ENCODE measurements around the gene CEBPG. TPM values are rescaled to one million over a fixed set of nuclear protein-coding genes. Genes with fewer than 3 reads are reported as not detected.
A peak's percentile ranks its signal among the peaks of the same experiment; 100 is the strongest.

CEBPG gene
- total and polyA plus RNA-seq, 7 experiments from 2014 or later, result 7.8 to 22.4 (median 17.7) TPM

DNA sequence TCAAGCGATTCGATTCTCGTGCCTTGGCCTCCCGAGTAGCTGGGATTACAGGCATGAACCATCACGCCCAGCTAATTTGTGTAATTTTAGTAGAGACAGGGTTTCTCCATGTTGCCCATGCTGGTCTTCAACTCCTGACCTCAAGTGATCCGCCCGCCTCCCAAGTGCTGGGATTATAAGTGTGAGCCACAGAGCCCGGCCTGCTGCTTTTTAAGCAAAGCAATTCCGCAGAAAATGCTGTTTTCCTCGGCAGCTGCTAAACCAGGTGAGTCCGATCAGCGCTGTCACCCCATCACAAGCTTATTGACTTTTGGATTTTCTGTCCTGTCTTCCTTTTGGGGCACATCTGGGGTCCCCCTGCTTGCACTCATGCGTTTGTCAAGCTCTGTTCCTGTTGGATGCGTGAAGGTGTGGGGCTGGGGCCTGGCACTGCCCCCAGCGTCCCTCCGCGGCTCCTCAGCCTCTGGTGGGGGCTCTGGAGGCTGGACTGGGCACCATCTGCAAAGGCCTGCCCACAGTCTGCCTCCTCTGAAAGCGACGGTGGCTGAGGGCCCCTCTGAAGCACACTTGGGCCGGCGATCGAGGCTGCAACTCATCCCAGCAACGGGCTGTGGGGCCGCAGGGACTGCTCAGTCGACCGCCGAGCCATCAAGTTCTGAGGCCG, 25.7 kb downstream of the CEBPG start:
- H3K9me3 Mint-ChIP-seq, result peaks cover 0 to 2% (median 0%) of the 10 kb centered on the region in 11 donors
- Histone ChIP-seq H3K27ac (ENCODE audit: low read depth, low read length) (no peak overlapping the region), H3K4me1 (ENCODE audit: control insufficient read depth in 2 of 2, insufficient read depth in 2 of 2, low read length in 2 of 2) (no peaks in the 10 kb centered on the region), H3K9me3 (ENCODE audit: control insufficient read depth in 2 of 3, low read length in 3 of 3) (no peaks in the 10 kb centered on the region), H3K4me3 (ENCODE audit: low read length) (no peak overlapping the region), H3K27me3 (ENCODE audit: control insufficient read depth in 2 of 2, insufficient read depth in 2 of 2, low read length in 2 of 2) (no peaks in the 10 kb centered on the region), H3K36me3 (ENCODE audit: control insufficient read depth in 2 of 3, insufficient read depth in 3 of 3, low read length in 3 of 3) (peaks cover 0 to 4% (median 0%) of the 10 kb centered on the region in 3 experiments)
- intact Hi-C loops (cut with micrococcal nuclease), result no loop called here
- ChIA-PET CTCF (interaction anchor here (0.6 to 1.0 kb wide), 3 partner anchors 21 to 446 kb away, joined by 3 to 4 read pairs (median 3); no protein-coding TSS in a partner anchor), POLR2A (no interaction called here)
- H3K27ac Mint-ChIP-seq, result no peak overlapping the region
- DNase-seq, result peak in 1 of 9 donors; percentile 3
- no peak overlapping the region for H3K4me3 Mint-ChIP-seq
- H3K36me3 Mint-ChIP-seq, result peaks cover 0 to 7% (median 0%) of the 10 kb centered on the region in 5 donors
- H3K4me1 Mint-ChIP-seq, result peaks cover 0 to 2% (median 0%) of the 10 kb centered on the region in 7 donors
- no peak for ATAC-seq
- no peaks in the 10 kb centered on the region for H3K27me3 Mint-ChIP-seq

- no peak overlapping the region for H3K27ac Mint-ChIP-seq
- Histone ChIP-seq H3K4me3 (ENCODE audit: low read length) (no peak overlapping the region), H3K27me3 (ENCODE audit: control insufficient read depth in 2 of 2, insufficient read depth in 2 of 2, low read length in 2 of 2) (no peaks in the 10 kb centered on the region), H3K36me3 (ENCODE audit: control insufficient read depth in 2 of 3, insufficient read depth in 3 of 3, low read length in 3 of 3) (peaks cover 0 to 4% (median 0%) of the 10 kb centered on the region in 3 experiments), H3K9me3 (ENCODE audit: control insufficient read depth in 2 of 3, low read length in 3 of 3) (no peaks in the 10 kb centered on the region), H3K4me1 (ENCODE audit: control insufficient read depth in 2 of 2, insufficient read depth in 2 of 2, low read length in 2 of 2) (no peaks in the 10 kb centered on the region), H3K27ac (ENCODE audit: low read depth, low read length) (no peak overlapping the region)
- ChIA-PET CTCF (interaction anchor here (0.6 to 1.0 kb wide), 2 partner anchors 22 to 165 kb away, joined by 3 read pairs; no protein-coding TSS in a partner anchor), POLR2A (no interaction called here)
- no peak overlapping the region for H3K4me3 Mint-ChIP-seq
- peaks cover 0 to 2% (median 0%) of the 10 kb centered on the region in 7 donors for H3K4me1 Mint-ChIP-seq
- no peaks in the 10 kb centered on the region for H3K27me3 Mint-ChIP-seq
- ATAC-seq (no peak), DNase-seq (no peak)
- H3K36me3 Mint-ChIP-seq, result peaks cover 0 to 9% (median 0%) of the 10 kb centered on the region in 5 donors
- H3K9me3 Mint-ChIP-seq, result peaks cover 0 to 2% (median 0%) of the 10 kb centered on the region in 11 donors
- intact Hi-C loops (cut with micrococcal nuclease), result no loop called here
Measured at GRCh38 chr19:33399745-33400681, 26.5 kb downstream of the CEBPG start.

GRCh38 chr19:33400856-33401682, 27.6 kb downstream of the CEBPG start:
- H3K4me1 Mint-ChIP-seq, result no peaks in the 10 kb centered on the region
- Histone ChIP-seq H3K4me1 (ENCODE audit: control insufficient read depth in 2 of 2, insufficient read depth in 2 of 2, low read length in 2 of 2) (no peaks in the 10 kb centered on the region), H3K36me3 (ENCODE audit: control insufficient read depth in 2 of 3, insufficient read depth in 3 of 3, low read length in 3 of 3) (peaks cover 0 to 4% (median 0%) of the 10 kb centered on the region in 3 experiments), H3K27me3 (ENCODE audit: control insufficient read depth in 2 of 2, insufficient read depth in 2 of 2, low read length in 2 of 2) (no peaks in the 10 kb centered on the region), H3K9me3 (ENCODE audit: control insufficient read depth in 2 of 3, low read length in 3 of 3) (no peaks in the 10 kb centered on the region), H3K4me3 (ENCODE audit: low read length) (no peak overlapping the region), H3K27ac (ENCODE audit: low read depth, low read length) (no peak overlapping the region)
- H3K9me3 Mint-ChIP-seq, result peaks cover 0 to 2% (median 0%) of the 10 kb centered on the region in 11 donors
- intact Hi-C loops (cut with micrococcal nuclease), result no loop called here
- no peak for ATAC-seq
- POLR2A ChIA-PET, result no interaction called here
- H3K27me3 Mint-ChIP-seq, result no peaks in the 10 kb centered on the region
- CTCF ChIA-PET, result no interaction called here
- DNase-seq, result no peak
- no peak overlapping the region for H3K27ac Mint-ChIP-seq
- H3K36me3 Mint-ChIP-seq, result peaks cover 0 to 9% (median 0%) of the 10 kb centered on the region in 5 donors
- H3K4me3 Mint-ChIP-seq, result no peak overlapping the region

GRCh38 chr19:33401683-33402420, 28.3 kb downstream of the CEBPG start:
- Mint-ChIP-seq H3K36me3 (peaks cover 0 to 9% (median 0%) of the 10 kb centered on the region in 5 donors), H3K27ac (no peak overlapping the region), H3K4me1 (peaks cover 0 to 3% (median 0%) of the 10 kb centered on the region in 7 donors), H3K27me3 (no peaks in the 10 kb centered on the region), H3K9me3 (peaks cover 0 to 2% (median 0%) of the 10 kb centered on the region in 11 donors), H3K4me3 (no peak overlapping the region)
- intact Hi-C loops (cut with micrococcal nuclease), result no loop called here
- H3K4me1 ChIP-seq (ENCODE audit: control insufficient read depth in 2 of 2, insufficient read depth in 2 of 2, low read length in 2 of 2), result no peaks in the 10 kb centered on the region
- no peaks in the 10 kb centered on the region for H3K9me3 ChIP-seq (ENCODE audit: control insufficient read depth in 2 of 3, low read length in 3 of 3)
- no peak overlapping the region for H3K27ac ChIP-seq (ENCODE audit: low read depth, low read length)
- ChIA-PET POLR2A (no interaction called here), CTCF (interaction anchor here (0.6 kb wide), 1 partner anchor 670 kb away, joined by 4 read pairs; no protein-coding TSS in a partner anchor)
- peaks cover 0 to 4% (median 0%) of the 10 kb centered on the region in 3 experiments for H3K36me3 ChIP-seq (ENCODE audit: control insufficient read depth in 2 of 3, insufficient read depth in 3 of 3, low read length in 3 of 3)
- no peak overlapping the region for H3K4me3 ChIP-seq (ENCODE audit: low read length)
- no peak for ATAC-seq
- no peak for DNase-seq
- H3K27me3 ChIP-seq (ENCODE audit: control insufficient read depth in 2 of 2, insufficient read depth in 2 of 2, low read length in 2 of 2), result no peaks in the 10 kb centered on the region

GRCh38 chr19:33402421-33403220, 29.1 kb downstream of the CEBPG start:
- no peak for ATAC-seq

More at GRCh38 chr19:33402421-33403220, 29.1 kb downstream of the CEBPG start:
- Histone ChIP-seq H3K4me3 (ENCODE audit: low read length) (no peak overlapping the region), H3K9me3 (ENCODE audit: control insufficient read depth in 2 of 3, low read length in 3 of 3) (no peaks in the 10 kb centered on the region), H3K27ac (ENCODE audit: low read depth, low read length) (no peak overlapping the region), H3K27me3 (ENCODE audit: control insufficient read depth in 2 of 2, insufficient read depth in 2 of 2, low read length in 2 of 2) (no peaks in the 10 kb centered on the region), H3K36me3 (ENCODE audit: control insufficient read depth in 2 of 3, insufficient read depth in 3 of 3, low read length in 3 of 3) (no peaks in the 10 kb centered on the region), H3K4me1 (ENCODE audit: control insufficient read depth in 2 of 2, insufficient read depth in 2 of 2, low read length in 2 of 2) (no peaks in the 10 kb centered on the region)
- no peaks in the 10 kb centered on the region for H3K27me3 Mint-ChIP-seq
- intact Hi-C loops (cut with micrococcal nuclease), result no loop called here
- DNase-seq, result no peak
- H3K27ac Mint-ChIP-seq, result no peak overlapping the region
- CTCF ChIA-PET, result interaction anchor here (0.6 kb wide), 1 partner anchor 669 kb away, joined by 4 read pairs; no protein-coding TSS in a partner anchor
- H3K9me3 Mint-ChIP-seq, result peaks cover 0 to 2% (median 0%) of the 10 kb centered on the region in 11 donors
- peaks cover 0 to 3% (median 0%) of the 10 kb centered on the region in 7 donors for H3K4me1 Mint-ChIP-seq
- POLR2A ChIA-PET, result no interaction called here
- H3K36me3 Mint-ChIP-seq, result peaks cover 0 to 9% (median 0%) of the 10 kb centered on the region in 5 donors
- H3K4me3 Mint-ChIP-seq, result no peak overlapping the region

Data from naive thymus-derived CD4-positive, alpha-beta T cell (primary cell).